ENCODE measurements around the gene IL18R1. TPM values are rescaled to one million over a fixed set of nuclear protein-coding genes. Genes with fewer than 3 reads are reported as not detected.

The IL18R1 gene
- total and polyA plus RNA-seq, 9 of the 15 experiments (the other 6 are each of a cell fraction or from before 2014, with no cell fraction given) = 0.55 to 10.0 (median 2.5) TPM

DNA sequence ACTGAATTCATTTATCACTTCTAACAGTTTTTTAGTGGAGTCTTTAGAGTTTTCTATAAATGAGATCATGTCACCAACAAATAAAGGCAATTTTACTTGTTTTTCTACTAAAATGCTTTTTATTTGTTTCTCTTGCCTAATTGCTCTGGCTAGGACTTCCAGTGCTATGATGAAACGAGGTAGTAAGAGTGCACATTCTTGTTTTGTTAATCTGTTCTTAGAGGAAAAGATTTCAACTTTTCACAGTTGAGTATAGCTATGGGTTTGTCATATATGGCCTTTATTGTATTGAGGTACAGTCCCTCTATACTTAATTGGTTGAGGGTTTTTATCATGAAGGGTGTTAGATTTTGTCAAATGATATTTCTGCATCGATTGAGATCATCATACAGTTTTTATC lies 73.0 kb downstream of the IL18R1 start (continued):
- TF ChIP-seq UBTF (IDR thresholded peaks at IDR 0.05; ENCODE audit: borderline replicate concordance in 1 of 2, low read depth in 2 of 2, low read length in 2 of 2) (no peak), ATF4 (CRISPR knock-in tag; IDR thresholded peaks at IDR 0.05) (0 out of 2 replicates have a peak, but pooled peaks have one; percentile 57), ZNF76 (CRISPR knock-in tag; IDR thresholded peaks at IDR 0.05; ENCODE audit: borderline replicate concordance) (no peak), MCM7 (IDR thresholded peaks at IDR 0.05) (no peak), MTA3 (IDR thresholded peaks at IDR 0.05; ENCODE audit: borderline replicate concordance) (no peak), THRA (IDR thresholded peaks at IDR 0.05) (no peak), E4F1 (CRISPR knock-in tag; IDR thresholded peaks at IDR 0.05; ENCODE audit: borderline replicate concordance) (no peak), POLR2H (tag; IDR thresholded peaks at IDR 0.05; ENCODE audit: low read depth) (0 out of 2 replicates have a peak, but pooled peaks have one; percentile 50), FUS (optimal IDR thresholded peaks at IDR 0.05; ENCODE audit: low read depth, low read length) (no peak), ILF3 (IDR thresholded peaks at IDR 0.05; ENCODE audit: borderline replicate concordance) (no peak), TRIM24 (IDR thresholded peaks at IDR 0.05) (peak; percentile 69 to 71; a peak in 2 of 4 replicates)
- TF ChIP-seq, protein P1, sequence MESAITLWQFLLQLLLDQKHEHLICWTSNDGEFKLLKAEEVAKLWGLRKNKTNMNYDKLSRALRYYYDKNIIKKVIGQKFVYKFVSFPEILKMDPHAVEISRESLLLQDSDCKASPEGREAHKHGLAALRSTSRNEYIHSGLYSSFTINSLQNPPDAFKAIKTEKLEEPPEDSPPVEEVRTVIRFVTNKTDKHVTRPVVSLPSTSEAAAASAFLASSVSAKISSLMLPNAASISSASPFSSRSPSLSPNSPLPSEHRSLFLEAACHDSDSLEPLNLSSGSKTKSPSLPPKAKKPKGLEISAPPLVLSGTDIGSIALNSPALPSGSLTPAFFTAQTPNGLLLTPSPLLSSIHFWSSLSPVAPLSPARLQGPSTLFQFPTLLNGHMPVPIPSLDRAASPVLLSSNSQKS (CRISPR knock-in tag; IDR thresholded peaks at IDR 0.05) = no peak
- TF ChIP-seq, protein P2, sequence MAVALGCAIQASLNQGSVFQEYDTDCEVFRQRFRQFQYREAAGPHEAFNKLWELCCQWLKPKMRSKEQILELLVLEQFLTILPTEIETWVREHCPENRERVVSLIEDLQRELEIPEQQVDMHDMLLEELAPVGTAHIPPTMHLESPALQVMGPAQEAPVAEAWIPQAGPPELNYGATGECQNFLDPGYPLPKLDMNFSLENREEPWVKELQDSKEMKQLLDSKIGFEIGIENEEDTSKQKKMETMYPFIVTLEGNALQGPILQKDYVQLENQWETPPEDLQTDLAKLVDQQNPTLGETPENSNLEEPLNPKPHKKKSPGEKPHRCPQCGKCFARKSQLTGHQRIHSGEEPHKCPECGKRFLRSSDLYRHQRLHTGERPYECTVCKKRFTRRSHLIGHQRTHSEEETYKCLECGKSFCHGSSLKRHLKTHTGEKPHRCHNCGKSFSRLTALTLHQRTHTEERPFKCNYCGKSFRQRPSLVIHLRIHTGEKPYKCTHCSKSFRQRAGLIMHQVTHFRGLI (CRISPR knock-in tag; IDR thresholded peaks at IDR 0.05) = no peak

All from K562 (cell line).